COLO668 (cell line): ENCODE results near the gene LRRC4C.

ENCODE experiments used
- DNase-seq: peaks from one replicate; lab custom pipeline; 2025; ENCODE audit not compliant: unreplicated experiment; lab: John Stamatoyannopoulos, UW

Gene LRRC4C

DNA sequence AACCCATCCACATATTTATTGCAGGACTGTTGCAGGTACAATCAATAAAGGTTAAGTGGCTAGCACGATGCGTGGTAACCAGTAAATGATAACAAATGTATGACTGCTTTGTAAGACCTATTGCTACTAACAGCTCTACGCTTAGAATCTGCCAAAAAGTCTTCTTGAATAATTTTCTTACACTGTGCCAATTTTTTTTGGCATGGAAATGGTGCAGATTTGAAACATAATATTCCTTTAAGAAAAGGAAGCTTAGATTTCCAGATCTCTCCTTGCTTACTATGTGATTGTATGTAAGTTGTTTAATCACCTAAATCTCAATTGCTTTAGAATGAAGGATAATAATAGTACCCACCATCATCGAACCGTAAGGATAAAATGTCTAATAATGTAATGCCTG is 192.0 kb downstream of the LRRC4C start:
- DNase-seq: no peak

DNA sequence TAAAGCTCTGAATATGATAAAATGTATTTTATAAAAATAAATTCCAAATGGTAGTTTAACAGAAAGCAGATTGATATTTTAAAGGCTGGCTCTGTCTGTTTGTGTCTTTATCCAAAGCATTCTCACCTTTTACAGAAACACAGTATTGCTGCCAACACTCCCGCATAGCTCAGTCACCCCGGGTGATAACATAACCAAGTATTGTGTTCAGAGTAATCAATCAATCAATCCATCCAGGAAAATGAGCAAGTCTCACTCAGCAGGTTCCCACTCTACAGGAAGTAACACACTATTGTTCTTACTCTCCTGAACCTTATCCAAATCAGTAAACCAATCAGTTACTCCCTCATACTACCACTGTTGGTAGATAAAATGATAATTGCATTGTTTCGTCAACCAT is 203.4 kb downstream of the LRRC4C start:
- DNase-seq: peak; percentile 45

DNA sequence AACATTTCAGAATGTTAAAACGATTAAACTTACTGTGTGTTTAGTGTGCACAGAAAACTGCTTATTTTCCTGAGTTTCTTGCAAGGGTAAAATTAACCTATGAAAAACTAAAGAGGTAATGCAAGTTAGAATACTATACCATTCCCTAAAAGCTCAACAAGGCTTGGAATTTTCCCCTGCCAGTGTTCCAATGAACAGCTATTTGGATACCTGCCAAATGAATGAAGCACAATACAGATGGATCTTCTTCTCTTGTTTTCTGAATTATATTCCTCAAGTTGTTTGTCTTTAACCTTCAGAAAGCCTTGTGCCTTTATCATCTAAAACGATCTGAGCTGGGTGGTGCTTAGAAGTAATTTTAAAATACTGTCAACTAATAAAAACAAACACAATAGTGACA is 204.5 kb downstream of the LRRC4C start:
- DNase-seq: no peak

DNA sequence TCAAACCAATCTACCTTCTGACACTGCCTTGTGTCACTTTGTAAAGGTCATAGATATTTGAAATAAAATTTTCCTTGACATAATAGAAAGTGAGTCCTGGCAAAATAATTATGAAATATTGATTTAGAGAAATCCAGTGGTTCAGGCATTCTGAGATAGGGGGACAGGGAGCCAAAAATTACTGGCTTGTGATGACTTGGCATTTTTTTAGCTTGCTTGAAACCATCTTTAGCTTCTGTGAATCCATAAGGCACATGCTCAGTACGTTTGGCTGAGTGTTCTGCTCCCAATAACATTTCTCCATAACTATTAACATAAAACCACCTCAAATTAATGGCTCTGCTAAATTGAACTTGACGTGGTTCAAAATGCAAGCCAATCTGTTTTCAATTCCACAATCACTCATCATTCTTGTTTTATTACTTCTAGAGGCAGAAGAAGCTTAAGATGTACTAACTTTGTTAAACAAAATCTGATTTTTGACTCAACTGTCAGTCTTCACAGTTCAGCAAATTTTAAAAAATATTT is 209.0 kb downstream of the LRRC4C start:
- DNase-seq: no peak

DNA sequence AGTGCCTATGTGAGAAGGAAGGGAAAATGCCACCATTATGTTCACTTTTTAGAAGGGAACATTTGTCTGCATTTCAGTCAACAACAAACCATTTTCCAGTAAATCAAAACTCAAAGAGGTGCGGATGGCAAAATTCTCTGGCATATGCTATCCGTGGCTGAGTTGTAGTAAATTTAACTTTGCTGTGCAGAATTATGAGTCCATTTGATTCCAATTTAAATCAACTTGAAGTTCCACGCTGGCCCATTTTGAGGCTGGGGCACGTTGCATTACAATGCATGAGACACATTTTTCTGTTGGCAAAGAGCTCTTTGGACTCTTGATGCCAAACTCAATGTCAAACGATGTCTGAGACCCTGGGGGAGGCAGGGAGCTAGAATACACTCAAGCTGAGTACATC is 211.8 kb downstream of the LRRC4C start:
- no peak for DNase-seq

DNA sequence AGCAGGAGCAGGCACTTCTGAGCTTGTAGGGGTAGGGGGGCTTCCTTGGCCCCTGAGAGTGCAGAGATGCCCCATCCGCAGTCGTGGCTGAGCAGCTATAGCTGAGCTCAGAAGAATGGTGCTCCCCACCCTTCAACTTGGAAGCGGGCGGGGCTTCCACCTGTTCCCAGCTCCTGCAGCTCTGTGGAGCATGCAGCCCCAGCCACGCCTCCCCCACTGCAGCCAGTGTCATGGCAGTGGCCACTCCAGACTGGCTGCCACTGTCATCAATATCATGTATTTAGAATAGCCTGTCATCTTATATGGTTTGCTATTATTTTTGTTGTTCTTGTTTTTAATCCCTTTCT is 213.1 kb downstream of the LRRC4C start:
- peak; percentile 18 for DNase-seq

DNA sequence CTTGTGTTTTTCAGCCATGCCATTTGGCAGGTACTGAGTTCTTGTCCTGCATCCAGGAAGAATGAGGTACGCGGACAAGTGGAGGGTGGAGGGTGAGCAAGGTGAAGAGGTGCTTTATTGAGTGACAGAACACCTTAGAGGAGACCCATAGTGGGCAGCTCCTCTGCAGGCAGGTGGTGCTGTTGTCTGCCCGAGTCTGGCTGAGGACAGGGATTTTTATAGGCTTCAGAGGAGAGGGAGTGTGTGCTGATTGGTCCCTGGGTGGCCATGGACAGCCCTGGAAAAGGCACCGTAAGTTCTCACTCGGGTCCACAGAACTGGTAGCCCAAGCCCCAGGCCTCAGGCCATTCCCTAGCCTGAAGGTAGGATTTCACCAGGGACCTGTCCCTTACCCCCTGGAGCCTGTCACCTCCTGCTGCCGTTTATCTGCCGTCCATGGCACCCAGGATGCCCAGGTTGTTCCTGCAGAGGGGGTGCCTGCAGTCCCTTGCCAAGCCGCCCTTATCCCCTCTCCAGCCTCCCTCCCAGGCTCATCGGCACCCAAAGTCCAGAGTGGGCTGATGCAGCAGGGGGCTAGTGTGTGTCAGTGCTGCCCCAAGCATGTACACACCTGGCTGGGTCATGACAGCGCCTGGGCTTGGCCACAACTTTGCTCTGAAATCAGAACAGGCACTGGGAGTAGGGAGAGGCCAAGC is 213.6 kb downstream of the LRRC4C start:
- DNase-seq: no peak

DNA sequence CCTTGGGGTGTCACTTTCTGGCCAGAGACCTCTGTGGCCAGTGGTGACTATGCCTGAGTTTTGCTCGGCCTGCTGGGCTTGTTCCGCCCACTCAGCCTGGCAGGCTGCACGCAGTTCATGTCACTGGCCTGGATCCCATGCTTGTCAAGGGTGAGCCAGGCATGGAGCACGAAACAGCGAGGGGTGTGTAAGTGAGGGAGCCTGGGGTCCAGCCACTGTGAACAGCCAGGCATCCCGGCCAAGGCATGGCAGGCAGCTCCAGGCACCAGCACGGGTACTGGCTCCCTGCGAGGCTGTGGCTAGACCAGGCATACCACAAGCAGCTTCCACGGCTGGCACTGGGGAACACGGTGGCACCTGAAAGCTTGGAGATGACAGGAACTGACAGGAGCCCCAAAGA is 214.3 kb downstream of the LRRC4C start:
- DNase-seq: no peak

DNA sequence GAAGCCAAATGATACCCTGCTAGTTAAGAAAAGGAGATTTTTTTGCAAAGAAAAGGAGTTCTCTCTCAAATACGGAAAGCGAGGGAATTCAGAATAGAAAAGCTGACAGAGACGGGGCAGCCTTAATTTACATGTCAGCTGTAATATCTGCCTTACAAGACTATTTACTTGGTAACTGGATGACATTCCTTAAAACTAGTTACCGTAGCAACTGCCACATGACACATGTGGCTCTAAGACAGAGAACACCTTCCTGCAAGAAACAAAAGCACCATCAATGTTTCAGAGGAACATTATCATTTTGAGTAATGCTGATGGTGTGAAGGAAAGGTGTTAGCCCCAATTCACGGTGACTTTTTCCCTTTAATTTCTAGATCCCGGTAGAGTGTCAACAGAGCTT is 222.1 kb downstream of the LRRC4C start:
- peak; percentile 15 for DNase-seq

DNA sequence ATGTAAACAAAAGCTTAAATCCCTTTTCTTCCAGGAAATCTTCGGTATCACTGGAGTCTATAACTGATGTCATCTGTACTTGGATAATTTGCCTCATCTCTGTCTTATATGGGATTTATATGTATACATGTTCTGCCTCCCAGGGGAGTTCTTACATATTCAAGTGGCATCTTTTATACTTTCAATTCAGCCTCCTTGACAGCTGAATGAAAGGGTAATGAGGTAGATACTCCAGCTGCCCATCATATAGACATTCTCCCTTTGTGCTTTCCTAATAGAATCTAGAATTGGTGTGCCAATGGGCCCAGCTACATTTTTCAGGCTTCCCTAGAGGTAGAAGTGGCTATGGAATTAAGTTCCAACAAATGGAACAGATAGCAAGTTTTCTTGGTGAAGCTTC is 223.8 kb downstream of the LRRC4C start:
- DNase-seq: no peak

DNA sequence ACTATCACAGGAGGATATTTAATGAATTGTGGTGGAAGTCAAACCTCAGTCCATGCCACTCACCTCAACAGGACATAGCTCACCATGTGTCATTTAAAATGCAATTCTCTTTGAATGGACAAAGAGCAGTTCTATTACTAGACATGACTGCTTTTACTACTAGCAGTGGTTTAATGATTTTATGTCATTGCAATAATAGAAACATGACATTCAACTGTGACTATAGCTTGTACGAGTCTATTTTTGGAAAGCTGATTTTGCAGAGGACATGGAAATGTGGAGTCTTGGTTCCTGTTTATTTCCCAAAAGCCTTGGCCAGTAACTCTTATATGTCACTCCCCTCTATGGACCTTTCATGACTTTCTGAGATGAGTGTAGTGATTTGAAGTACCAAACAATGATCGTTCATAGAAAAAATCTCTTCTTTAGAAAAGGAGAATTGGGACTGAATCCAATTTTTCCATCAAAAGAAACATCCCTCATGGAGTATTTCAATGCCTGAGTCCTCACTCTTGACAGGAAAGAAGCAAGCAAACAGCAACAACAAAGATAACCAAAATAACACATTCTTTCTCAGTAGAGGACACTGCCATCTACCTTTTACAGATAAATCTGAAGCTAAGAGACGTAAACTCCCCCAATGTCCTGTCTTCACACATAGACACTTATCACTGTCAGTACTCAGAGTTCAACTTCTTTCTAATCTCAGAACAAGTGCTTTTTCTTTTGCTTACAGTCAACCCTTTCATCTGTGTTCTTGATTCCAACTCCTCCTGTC is 233.4 kb downstream of the LRRC4C start:
- no peak for DNase-seq

DNA sequence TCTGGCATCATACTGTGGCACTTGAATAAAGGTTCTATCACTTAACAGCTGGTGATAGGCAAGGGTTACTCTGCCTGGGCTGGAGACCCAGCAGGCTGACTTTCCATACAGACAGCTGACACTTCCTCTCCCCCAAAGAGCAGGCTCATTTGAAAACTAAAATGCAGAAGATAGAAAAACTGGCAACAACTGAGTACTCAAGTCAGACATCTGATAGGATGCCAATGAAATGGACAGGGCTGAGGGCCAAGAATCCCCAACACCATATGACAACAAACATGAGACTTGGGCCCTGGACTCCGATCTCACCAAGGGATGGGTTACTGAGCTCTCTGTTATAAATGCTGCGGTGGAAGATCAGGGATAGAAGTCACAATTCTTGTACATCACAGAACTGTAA is 237.2 kb downstream of the LRRC4C start:
- no peak for DNase-seq

DNA sequence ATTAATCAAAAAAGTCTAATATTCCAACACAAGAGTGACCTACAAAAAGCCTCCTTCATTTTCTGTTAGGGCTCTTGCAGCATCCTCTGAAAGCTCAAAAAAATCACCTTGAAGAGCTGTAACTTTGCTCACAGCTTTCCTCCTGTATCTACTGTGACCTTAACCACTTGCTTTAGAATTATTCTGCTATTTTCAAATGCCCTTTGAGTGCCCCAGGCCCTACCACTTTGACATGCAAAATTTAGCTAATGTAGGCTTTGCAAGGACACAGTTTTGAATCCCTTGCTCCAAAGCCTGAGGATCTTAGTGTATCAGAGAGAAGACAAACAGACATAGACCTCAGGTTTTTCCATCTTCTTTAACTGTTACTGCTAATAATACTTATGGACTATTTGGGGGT is 253.1 kb downstream of the LRRC4C start:
- DNase-seq: no peak

DNA sequence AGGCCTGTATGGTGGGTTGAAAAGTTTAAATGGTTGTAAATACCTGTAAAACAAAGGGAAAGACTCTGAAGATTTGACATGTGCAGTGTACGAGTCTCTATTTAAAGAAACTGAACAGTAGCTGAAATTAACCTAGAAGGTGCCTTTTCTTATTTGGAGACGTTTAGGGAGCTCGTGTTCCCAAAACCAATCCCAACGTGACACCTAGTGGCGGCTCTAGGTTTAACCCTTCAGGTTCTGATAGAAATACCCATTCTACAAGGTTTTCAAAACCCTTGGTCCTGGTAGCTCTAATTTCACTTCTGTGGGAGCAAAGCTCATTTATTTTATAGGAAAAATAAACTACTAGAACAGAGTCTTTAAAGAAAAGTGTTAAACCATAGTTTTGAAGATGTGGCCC is 258.3 kb downstream of the LRRC4C start:
- peak; percentile 79 for DNase-seq

DNA sequence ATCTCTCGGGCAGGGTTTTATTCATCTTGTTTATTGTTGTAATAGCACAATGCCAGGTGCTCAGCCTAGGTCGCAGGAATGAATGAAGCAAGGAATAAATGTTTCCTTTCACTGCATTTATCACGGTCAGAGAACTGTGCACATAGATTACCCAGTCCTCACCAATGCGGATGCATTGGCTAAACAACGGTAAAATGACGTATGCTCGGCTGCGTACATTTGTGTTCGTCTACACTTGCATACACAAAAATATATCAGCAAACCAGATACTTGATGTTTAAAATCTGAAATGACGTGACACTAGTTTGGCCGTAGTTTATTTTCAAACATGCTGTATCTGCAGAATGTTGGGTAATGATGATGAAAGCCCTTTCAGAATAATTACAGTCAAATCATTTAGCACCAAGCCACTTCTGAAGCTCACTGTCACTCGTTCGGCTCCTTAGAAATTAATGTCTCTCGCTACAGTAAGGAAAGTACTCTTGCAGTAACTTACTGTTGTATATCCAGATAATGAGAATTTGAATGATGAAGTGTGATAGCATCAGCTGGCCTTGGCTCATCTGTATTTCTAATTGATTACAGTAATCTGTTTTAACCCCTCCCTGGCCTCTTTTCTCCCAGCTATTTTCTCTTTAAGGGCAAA is 268.9 kb downstream of the LRRC4C start:
- DNase-seq: peak; percentile 60

DNA sequence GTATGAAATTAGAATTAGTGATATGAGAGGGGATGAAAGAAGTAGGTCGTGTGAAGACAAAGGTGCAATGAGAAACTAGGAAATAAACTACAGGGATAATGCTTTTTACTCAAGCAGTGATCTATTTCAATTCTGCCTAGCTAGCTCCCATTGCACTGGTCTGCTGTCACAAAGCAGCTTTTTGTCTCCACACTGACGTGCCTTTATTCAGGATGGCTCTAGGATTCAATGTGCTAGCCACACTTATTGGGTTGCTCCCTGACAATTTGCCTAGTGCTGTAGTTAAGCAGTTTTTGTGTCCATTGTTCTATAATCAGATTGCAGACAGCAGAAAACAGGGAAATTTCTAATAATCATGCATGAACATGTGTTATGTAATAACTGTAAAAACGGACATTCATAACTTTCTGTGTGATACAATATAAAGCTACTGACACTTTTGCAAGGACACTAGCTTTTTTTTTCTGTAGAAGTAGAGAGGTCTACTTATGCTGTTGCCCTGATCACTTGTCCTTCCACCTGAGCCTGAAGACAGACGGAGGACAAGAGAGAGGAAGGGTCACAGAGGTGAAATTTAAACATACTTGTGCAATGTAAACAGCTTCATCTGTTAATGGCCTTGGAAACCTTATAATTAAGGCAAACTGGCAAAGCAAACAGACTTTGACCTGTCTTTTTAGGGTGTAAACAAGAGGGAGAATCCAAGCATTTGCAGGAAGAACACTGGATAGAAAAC is 269.6 kb downstream of the LRRC4C start:
- DNase-seq: peak; percentile 55

DNA sequence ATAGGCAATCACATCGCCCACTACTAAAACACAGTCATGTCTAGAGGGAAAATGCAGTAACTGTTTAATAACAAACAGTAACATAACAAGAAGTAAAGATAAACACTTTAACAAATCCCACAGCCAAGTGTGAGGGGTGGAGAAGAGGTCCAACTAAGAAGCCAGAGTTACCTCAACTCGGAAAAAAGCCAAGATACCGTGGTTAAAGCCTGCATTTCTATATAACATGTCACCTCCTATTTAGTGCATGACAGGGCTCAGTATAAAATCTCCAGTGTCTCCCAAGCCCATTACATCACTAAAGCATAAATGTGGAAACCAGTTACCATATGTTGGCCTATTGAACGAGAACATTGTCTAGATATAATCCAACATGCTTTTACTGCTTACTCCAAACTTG is 281.7 kb downstream of the LRRC4C start:
- no peak for DNase-seq

DNA sequence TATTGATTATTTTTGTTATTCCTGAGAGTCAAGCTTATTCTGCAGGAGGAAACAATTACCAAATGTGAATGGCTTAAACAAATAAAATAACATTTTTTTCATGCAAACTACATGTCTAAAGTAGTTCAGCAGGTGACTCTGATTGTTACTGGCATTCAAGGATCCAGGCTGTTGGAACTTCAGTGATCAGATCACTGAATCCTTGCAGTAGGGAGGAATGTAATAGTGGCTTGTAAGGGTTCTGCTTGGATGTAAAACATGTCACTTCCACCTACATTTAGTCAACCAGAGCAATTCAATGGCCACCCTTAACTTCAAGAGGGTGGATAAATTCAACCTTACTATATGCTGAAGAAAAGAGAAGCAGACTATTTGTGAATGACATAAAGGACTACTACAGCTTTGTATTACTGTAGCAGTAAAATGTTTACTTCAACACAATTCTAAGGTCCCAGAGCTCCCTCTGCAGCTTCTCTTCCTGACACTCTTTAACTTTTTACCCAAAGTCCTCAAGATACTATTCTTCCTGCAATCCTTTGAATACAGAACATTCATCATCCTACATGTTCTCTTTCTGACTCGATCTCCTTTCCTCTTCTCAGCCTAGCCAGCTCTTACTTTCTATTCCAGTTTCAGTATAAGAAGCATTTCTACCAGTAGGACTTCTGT is 284.0 kb downstream of the LRRC4C start:
- DNase-seq: no peak

DNA sequence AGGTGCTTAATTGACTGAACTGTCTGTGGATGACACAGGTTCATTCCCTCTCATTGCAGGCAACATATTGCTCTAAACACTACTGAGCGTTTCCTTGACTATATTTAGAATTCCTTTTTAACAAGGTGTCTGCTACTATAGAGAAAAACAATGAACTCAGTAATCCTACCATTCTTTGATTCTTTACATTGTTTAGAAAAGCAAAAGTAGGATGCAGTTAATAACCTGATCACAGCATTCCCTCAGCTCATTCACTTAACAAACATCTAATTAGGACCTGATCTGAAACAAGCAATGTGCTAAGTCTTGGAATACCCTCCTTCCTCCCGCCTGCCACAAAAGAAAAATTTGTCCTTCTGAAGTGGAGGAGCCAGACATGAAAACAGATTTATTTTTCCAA is 313.1 kb downstream of the LRRC4C start:
- no peak for DNase-seq

DNA sequence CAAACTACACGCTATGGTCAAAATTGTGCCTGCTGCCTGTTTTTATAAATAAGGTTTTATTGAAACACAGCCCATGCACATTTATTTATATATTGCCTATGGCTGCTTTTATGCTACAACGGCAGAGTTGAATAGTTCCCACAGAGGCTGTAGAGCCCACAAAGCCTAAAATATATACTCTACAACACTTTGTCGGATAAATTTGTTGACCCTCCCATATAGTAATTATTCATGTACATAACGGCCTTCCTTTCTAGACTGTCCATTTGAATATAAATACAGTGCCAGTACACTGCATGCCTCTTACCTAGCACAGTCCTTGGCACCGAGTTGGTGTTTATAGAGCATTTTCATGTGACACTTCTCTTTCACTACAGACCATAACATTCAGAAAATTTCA is 314.0 kb downstream of the LRRC4C start:
- DNase-seq: no peak

DNA sequence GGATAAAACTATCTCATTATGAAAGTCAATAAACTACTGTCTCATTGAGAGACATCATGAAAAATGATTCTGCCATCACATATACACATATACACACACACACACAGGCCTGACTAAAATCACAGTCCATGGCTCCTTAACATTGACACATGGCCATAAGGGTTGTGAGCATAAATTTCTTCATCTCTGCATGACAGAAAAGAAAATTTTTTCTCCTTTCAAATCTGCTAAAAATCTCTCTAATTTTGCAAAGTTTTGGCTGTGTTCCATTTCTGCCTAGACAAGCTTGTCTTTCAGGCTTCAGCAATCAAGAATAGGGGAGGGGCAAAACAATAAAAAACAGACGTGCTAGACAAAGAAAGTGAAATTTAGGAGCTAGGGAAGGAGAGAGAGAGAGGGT is 324.5 kb downstream of the LRRC4C start:
- DNase-seq: no peak
